Breast epithelium (tissue), 3 donors: ENCODE measurements around the gene RAP1GAP2.
A peak's percentile ranks its signal among the peaks of the same experiment; 100 is the strongest.

Experiments used
- POLR2A ChIP-seq: fragments of 450-650 bp; IDR thresholded peaks from one replicate; pipeline ENCODE4 v1.6.1; 2016; ENCODE audit warnings: antibody characterized with exemption, mild to moderate bottlenecking, moderate library complexity
- POLR2AphosphoS5 ChIP-seq, 3 donors: sonication (generic); formaldehyde crosslinking; IDR thresholded peaks; one replicate each; pipeline ENCODE4 v1.6.1; 2017; ENCODE audit warnings: antibody characterized with exemption in 3 of 3
- TF ChIP-seq, protein P1 (sequence below), 3 donors: fragments of 450-650 bp; IDR thresholded peaks; one replicate each; pipeline ENCODE4 v1.5.1; 2016 to 2017; ENCODE audit warnings: antibody characterized with exemption in 3 of 3, mild to moderate bottlenecking in 3 of 3, moderate library complexity in 3 of 3

DNA sequence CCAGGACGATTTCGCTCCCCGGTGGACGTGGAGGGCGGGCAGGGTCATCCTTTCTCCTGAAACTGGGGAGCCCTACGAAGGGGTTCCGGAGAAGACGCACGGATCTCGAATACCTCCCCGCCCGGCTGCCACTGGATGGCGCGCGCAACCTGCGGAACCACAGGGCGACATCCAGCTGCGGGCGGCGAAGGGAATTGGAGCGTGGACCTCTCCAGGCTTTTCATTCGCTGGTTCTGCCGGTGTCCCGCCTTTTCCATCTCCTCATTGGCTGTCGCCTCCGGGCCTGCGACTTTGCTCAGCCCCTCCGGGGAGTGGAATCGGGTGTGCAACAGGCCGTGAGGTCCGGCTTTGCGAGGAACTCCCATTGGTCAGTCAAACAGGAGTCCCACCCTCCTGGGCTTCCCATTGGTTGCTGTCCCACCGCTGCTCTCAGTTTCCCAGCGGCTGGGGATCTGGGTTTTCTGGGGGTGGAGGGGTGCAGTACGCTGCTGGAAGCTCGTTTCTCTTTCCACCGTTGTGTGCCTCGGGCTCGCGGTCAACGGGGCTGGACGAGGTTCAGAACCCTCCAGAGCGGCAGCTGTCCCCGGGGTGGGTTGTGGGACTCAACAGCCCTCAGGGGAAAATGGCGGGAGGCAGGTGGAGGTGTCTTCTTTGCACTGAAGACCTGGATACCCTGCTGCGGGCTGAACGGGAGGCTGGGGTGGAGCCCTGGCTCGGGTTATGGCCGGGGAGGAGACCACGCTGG, 252.7 kb downstream of the RAP1GAP2 start:
- TF ChIP-seq POLR2A, result no peak
- TF ChIP-seq, protein P1, sequence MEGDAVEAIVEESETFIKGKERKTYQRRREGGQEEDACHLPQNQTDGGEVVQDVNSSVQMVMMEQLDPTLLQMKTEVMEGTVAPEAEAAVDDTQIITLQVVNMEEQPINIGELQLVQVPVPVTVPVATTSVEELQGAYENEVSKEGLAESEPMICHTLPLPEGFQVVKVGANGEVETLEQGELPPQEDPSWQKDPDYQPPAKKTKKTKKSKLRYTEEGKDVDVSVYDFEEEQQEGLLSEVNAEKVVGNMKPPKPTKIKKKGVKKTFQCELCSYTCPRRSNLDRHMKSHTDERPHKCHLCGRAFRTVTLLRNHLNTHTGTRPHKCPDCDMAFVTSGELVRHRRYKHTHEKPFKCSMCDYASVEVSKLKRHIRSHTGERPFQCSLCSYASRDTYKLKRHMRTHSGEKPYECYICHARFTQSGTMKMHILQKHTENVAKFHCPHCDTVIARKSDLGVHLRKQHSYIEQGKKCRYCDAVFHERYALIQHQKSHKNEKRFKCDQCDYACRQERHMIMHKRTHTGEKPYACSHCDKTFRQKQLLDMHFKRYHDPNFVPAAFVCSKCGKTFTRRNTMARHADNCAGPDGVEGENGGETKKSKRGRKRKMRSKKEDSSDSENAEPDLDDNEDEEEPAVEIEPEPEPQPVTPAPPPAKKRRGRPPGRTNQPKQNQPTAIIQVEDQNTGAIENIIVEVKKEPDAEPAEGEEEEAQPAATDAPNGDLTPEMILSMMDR (IDR thresholded peaks at IDR 0.05), result peak in 2 of 3 donors; percentile 63 to 67
- peak in 2 of 3 donors; percentile 20 to 41 for TF ChIP-seq POLR2AphosphoS5 (IDR thresholded peaks at IDR 0.05)
